Caco-2 (cell line): Measurements from ENCODE around the gene ADAM11. TPM values are rescaled to one million over a fixed set of nuclear protein-coding genes. Genes with fewer than 3 reads are reported as not detected.

Experiments
- BruUV-seq: library from RNA; stranded (reverse); fragments of 400-500 nt; replicated peaks from 2 replicates; lab custom pipeline; 2021; lab: Mats Ljungman, UMichigan
- CTCF ChIA-PET: fragments of 300-600 bp; sonication (Branson Sonifier 250); formaldehyde crosslinking; loops from one replicate; lab custom pipeline; 2022; ENCODE audit warnings: antibody characterized with exemption; lab: Charles Lee
- POLR2A ChIA-PET: fragments of 300-600 bp; sonication (Branson Sonifier 250); formaldehyde crosslinking; loops from one replicate; lab custom pipeline; 2022; ENCODE audit warnings: antibody characterized with exemption; lab: Charles Lee
- DNase-seq, 2 experiments: peaks; one replicate each; pipeline versions ENCODE4 v3.0.0 to v3.0.0-alpha.2; 2020 to 2022
- H3K27me3 ChIP-seq: replicated peaks from 2 replicates; pipeline ENCODE4 v1.6.0; 2011; ENCODE audit warnings: low read length; ENCODE audit not compliant: control insufficient read depth, insufficient read depth
- H3K36me3 ChIP-seq: 2 replicates; pipeline ENCODE4 v1.5.1; 2011; ENCODE audit warnings: low read length; ENCODE audit not compliant: control insufficient read depth, insufficient read depth
- H3K4me1 ChIP-seq: fragments of 250-450 bp; sonication (Bioruptor Pico); 2 replicates; pipeline ENCODE4 v1.5.1; 2020; ENCODE audit warnings: mild to moderate bottlenecking
- H3K4me3 ChIP-seq: 2 replicates; pipeline ENCODE4 v1.5.1; 2011; ENCODE audit warnings: low read depth, mild to moderate bottlenecking, control low read depth, low read length
- H3K9me3 ChIP-seq: fragments of 250-450 bp; sonication (Bioruptor Pico); 2 replicates; pipeline ENCODE4 v1.5.1; 2020; ENCODE audit warnings: mild to moderate bottlenecking, moderate library complexity
- H3K27ac Mint-ChIP-seq: one replicate; pipeline ENCODE4 v1.8.0; 2022; ENCODE audit warnings: mixed read lengths; ENCODE audit not compliant: unreplicated experiment
- H3K27me3 Mint-ChIP-seq: one replicate; pipeline ENCODE4 v1.8.0; 2022; ENCODE audit warnings: mixed read lengths; ENCODE audit not compliant: insufficient read depth, unreplicated experiment
- H3K36me3 Mint-ChIP-seq: one replicate; pipeline ENCODE4 v1.8.0; 2022; ENCODE audit warnings: mild to moderate bottlenecking, mixed read lengths; ENCODE audit not compliant: insufficient read depth, unreplicated experiment
- H3K4me1 Mint-ChIP-seq: one replicate; pipeline ENCODE4 v1.8.0; 2022; ENCODE audit warnings: low read depth, mixed read lengths; ENCODE audit not compliant: unreplicated experiment
- H3K4me3 Mint-ChIP-seq: one replicate; pipeline ENCODE4 v1.8.0; 2022; ENCODE audit warnings: mild to moderate bottlenecking, moderate library complexity, mixed read lengths; ENCODE audit not compliant: unreplicated experiment
- H3K9me3 Mint-ChIP-seq: one replicate; pipeline ENCODE4 v1.8.0; 2022; ENCODE audit warnings: mixed read lengths; ENCODE audit not compliant: unreplicated experiment
- intact Hi-C: fragments of 100-400 bp; cut with micrococcal nuclease; formaldehyde crosslinking; loops from one replicate; pipeline ENCODE4 v1.10.0; 2022; ENCODE audit not compliant: unreplicated experiment
- total RNA-seq: library from RNA; stranded (reverse); gene quantifications from 2 replicates; pipeline ENCODE4 v1.2.3, GENCODE V29; 2022
- TF ChIP-seq, protein P1 (sequence below), 2 experiments: fragments of 200-600 bp in 1 of 2; IDR thresholded peaks; 1 replicate in 1 of 2; 2 replicates in 1 of 2; pipeline versions ENCODE4 v1.5.1 to v1.8.0; 2011 to 2022; ENCODE audit warnings: antibody characterized with exemption in 1 of 2, control low read depth in 1 of 2, inconsistent platforms in 1 of 2, low read depth in 1 of 2, low read length in 1 of 2, mild to moderate bottlenecking in 1 of 2, moderate library complexity in 1 of 2; ENCODE audit not compliant: insufficient read depth in 1 of 2, severe bottlenecking in 1 of 2, unreplicated experiment in 1 of 2

ADAM11 gene
- total RNA-seq, 1 experiment from 2014 or later: 1.9 TPM

DNA sequence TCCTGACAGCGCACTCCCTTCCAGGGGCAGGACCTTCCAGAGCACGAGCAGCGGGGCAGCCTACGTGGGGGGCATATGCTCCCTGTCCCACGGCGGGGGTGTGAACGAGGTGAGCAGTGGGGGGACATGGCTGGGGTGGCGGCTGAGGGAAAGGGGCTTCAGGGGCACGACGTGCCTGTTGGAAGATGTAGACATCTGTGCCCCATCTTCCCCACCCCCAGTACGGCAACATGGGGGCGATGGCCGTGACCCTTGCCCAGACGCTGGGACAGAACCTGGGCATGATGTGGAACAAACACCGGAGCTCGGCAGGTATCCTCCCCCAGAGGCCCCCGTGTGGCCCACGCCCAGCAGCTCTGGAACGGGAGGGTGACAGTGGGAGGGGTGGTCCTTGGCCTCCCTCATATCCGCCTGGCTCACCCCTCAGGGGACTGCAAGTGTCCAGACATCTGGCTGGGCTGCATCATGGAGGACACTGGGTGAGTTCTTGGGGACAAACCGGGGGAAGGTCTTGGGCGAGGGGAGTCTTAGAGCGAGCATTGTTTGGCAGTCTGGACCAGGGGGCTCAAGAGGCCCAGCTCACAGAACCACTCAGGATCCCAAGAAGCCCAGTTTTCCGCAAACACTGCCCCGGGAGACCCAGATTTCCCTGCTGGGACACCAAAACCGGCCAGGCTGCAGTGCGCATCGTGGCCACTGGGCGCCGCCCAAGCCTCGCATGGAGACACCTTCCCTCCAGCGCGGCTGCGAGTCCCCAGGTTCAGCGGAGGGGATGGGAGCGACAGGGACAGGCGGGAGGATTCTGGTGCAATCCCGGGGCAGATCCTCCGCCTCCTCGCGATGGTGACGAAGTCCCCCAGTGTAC, 15.7 kb downstream of the ADAM11 start:
- H3K27me3 Mint-ChIP-seq: peaks cover 3% of the 10 kb centered on the region
- Histone ChIP-seq H3K4me1 (peaks cover 17% of the 10 kb centered on the region; the same call in 1 of the 2 replicates), H3K4me3 (peak overlapping the region; percentile 84), H3K36me3 (no peaks in the 10 kb centered on the region), H3K9me3 (no peaks in the 10 kb centered on the region), H3K27me3 (no peaks in the 10 kb centered on the region)
- ChIA-PET POLR2A (interaction anchor here (0.5 kb wide), 1 partner anchor 357 kb away, joined by 3 read pairs; no protein-coding TSS in a partner anchor), CTCF (interaction anchor here (1.4 to 1.7 kb wide), 3 partner anchors 9 to 104 kb away, joined by 4 to 10 read pairs (median 5); partner anchors contain the start of gene ADAM11)
- no peaks in the 10 kb centered on the region for H3K9me3 Mint-ChIP-seq
- TF ChIP-seq, protein P1, sequence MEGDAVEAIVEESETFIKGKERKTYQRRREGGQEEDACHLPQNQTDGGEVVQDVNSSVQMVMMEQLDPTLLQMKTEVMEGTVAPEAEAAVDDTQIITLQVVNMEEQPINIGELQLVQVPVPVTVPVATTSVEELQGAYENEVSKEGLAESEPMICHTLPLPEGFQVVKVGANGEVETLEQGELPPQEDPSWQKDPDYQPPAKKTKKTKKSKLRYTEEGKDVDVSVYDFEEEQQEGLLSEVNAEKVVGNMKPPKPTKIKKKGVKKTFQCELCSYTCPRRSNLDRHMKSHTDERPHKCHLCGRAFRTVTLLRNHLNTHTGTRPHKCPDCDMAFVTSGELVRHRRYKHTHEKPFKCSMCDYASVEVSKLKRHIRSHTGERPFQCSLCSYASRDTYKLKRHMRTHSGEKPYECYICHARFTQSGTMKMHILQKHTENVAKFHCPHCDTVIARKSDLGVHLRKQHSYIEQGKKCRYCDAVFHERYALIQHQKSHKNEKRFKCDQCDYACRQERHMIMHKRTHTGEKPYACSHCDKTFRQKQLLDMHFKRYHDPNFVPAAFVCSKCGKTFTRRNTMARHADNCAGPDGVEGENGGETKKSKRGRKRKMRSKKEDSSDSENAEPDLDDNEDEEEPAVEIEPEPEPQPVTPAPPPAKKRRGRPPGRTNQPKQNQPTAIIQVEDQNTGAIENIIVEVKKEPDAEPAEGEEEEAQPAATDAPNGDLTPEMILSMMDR (IDR thresholded peaks at IDR 0.05; ENCODE audit: insufficient read depth in 1 of 2, low read depth in 1 of 2, low read length in 1 of 2, severe bottlenecking in 1 of 2, unreplicated experiment in 1 of 2): peak; percentile 98
- H3K27ac Mint-ChIP-seq: peak overlapping the region; percentile 88
- intact Hi-C loops: loop anchor here (1.0 to 10.0 kb wide), 5 partner anchors 55 to 360 kb away; partner anchors contain the start of genes ACBD4 and PLCD3
- no TSS peak for BruUV-seq
- H3K36me3 Mint-ChIP-seq: no peaks in the 10 kb centered on the region
- H3K4me1 Mint-ChIP-seq: no peaks in the 10 kb centered on the region
- peak; percentile 92 to 96 for DNase-seq
- peak overlapping the region; percentile 83 for H3K4me3 Mint-ChIP-seq

DNA sequence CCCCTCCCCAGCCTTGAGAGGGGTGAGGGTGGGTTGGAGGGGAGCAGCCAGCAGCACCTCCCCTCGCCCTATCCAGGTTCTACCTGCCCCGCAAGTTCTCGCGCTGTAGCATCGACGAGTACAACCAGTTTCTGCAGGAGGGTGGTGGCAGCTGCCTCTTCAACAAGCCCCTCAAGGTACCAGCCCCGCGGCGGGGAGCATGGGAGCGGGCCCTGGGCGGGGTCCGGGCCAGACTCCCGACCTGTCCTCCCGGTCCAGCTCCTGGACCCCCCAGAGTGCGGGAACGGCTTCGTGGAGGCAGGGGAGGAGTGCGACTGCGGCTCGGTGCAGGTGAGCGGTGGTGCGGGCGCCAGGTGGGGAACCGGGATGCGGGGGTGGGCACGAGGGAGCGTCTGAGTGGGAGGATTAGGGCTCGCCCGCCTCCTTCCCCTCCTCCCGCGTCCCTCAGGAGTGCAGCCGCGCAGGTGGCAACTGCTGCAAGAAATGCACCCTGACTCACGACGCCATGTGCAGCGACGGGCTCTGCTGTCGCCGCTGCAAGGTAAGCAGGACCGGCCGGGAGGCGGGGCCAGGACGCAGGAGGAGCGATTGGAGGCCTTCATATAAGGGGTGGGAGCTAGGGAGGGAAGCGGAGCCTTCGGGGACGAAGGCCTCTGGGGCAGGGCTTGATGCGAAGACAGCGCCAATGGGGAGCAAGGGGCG, 16.5 kb downstream of the ADAM11 start:
- POLR2A ChIA-PET: interaction anchor here (0.5 to 1.2 kb wide), 5 partner anchors 124 to 595 kb away, joined by 3 to 4 read pairs (median 3); partner anchors contain the start of genes EFTUD2, HEXIM1 and NMT1
- intact Hi-C loops: loop anchor here (1.0 to 10.0 kb wide), 5 partner anchors 54 to 360 kb away; partner anchors contain the start of genes ACBD4 and PLCD3
- peaks cover 3% of the 10 kb centered on the region for H3K27me3 Mint-ChIP-seq
- Histone ChIP-seq H3K27me3 (no peaks in the 10 kb centered on the region), H3K36me3 (no peaks in the 10 kb centered on the region), H3K4me3 (peak overlapping the region; percentile 84), H3K4me1 (peaks cover 18% of the 10 kb centered on the region; the same call in 1 of the 2 replicates), H3K9me3 (no peaks in the 10 kb centered on the region)
- H3K4me1 Mint-ChIP-seq: no peaks in the 10 kb centered on the region
- no peak for DNase-seq
- TF ChIP-seq, protein P1 (IDR thresholded peaks at IDR 0.05; ENCODE audit: insufficient read depth in 1 of 2, low read depth in 1 of 2, low read length in 1 of 2, severe bottlenecking in 1 of 2, unreplicated experiment in 1 of 2): no peak
- CTCF ChIA-PET: interaction anchor here (0.5 to 1.7 kb wide), 20 partner anchors 10 to 550 kb away, joined by 3 to 10 read pairs (median 4); partner anchors contain the start of genes ADAM11, EFTUD2, HIGD1B and NMT1
- no peaks in the 10 kb centered on the region for H3K9me3 Mint-ChIP-seq
- H3K27ac Mint-ChIP-seq: peak overlapping the region; percentile 88
- peak overlapping the region; percentile 83 for H3K4me3 Mint-ChIP-seq
- H3K36me3 Mint-ChIP-seq: no peaks in the 10 kb centered on the region
- BruUV-seq: no TSS peak
